NOMO-1 treated with dmso at 0.1 percent for 144 hours (cell line): Measurements from ENCODE around the gene PAK6.

Source experiments
- DNase-seq: peaks from one replicate; lab custom pipeline; 2025; ENCODE audit not compliant: unreplicated experiment; lab: John Stamatoyannopoulos, UW

Gene PAK6

GRCh38 chr15:40241269-40242212 is 2.7 kb downstream of the PAK6 start:
- no peak for DNase-seq

GRCh38 chr15:40242213-40242599 is 3.3 kb downstream of the PAK6 start:
- no peak for DNase-seq

GRCh38 chr15:40242601-40243000 is 3.7 kb downstream of the PAK6 start:
- no peak for DNase-seq

GRCh38 chr15:40243126-40243810 is 4.4 kb downstream of the PAK6 start:
- DNase-seq, result no peak

GRCh38 chr15:40244961-40245523 is 6.2 kb downstream of the PAK6 start:
- DNase-seq, result no peak

- no peak for DNase-seq
Measured at GRCh38 chr15:40245666-40246450, 7.0 kb downstream of the PAK6 start.

GRCh38 chr15:40246496-40247280 is 7.8 kb downstream of the PAK6 start:
- no peak for DNase-seq

GRCh38 chr15:40247406-40247971 is 8.6 kb downstream of the PAK6 start:
- no peak for DNase-seq

GRCh38 chr15:40248006-40248783 is 9.3 kb downstream of the PAK6 start:
- DNase-seq, result no peak

- no peak for DNase-seq
Measured at GRCh38 chr15:40249477-40250303, 10.8 kb downstream of the PAK6 start.

- DNase-seq, result no peak
Measured at GRCh38 chr15:40250304-40250656, 11.4 kb downstream of the PAK6 start.

GRCh38 chr15:40250771-40251483 is 12.1 kb downstream of the PAK6 start:
- DNase-seq, result no peak

GRCh38 chr15:40251486-40252140 is 12.8 kb downstream of the PAK6 start:
- DNase-seq, result no peak

- DNase-seq, result no peak
Measured at GRCh38 chr15:40252141-40252437, 13.2 kb downstream of the PAK6 start.

GRCh38 chr15:40252438-40253166 is 13.7 kb downstream of the PAK6 start:
- no peak for DNase-seq

GRCh38 chr15:40253167-40253790 is 14.4 kb downstream of the PAK6 start:
- no peak for DNase-seq
